Liver (tissue), 3 donors: ENCODE measurements around the gene GALNT17.

Experiments
- ATF3 ChIP-seq: IDR thresholded peaks from 2 replicates; pipeline ENCODE4 v1.6.1; 2016; ENCODE audit warnings: antibody characterized with exemption
- CTCF ChIP-seq: fragments of 150-350 bp; IDR thresholded peaks from 2 replicates; pipeline ENCODE4 v1.5.1; 2017; ENCODE audit warnings: improper control_type of control experiment, low read depth, low read length; ENCODE audit not compliant: missing input control
- FOXA1 ChIP-seq: IDR thresholded peaks from 2 replicates; pipeline ENCODE4 v1.6.1; 2016; ENCODE audit warnings: antibody characterized with exemption
- MAX ChIP-seq: IDR thresholded peaks from 2 replicates; pipeline ENCODE4 v1.6.1; 2016; ENCODE audit warnings: antibody characterized with exemption
- RAD21 ChIP-seq, 2 donors: IDR thresholded peaks; 2 replicates each; pipeline ENCODE4 v1.6.1; 2016; ENCODE audit warnings: antibody characterized with exemption in 2 of 2, mild to moderate bottlenecking in 2 of 2
- REST ChIP-seq: IDR thresholded peaks from 2 replicates; pipeline ENCODE4 v1.6.1; 2016; ENCODE audit warnings: antibody characterized with exemption, mild to moderate bottlenecking
- RXRA ChIP-seq, 2 donors: IDR thresholded peaks; 2 replicates each; pipeline ENCODE4 v1.6.1; 2017 to 2018; ENCODE audit warnings: antibody characterized with exemption in 2 of 2, mild to moderate bottlenecking in 1 of 2
- ZBTB33 ChIP-seq: IDR thresholded peaks from 2 replicates; pipeline ENCODE4 v1.6.1; 2016; ENCODE audit warnings: antibody characterized with exemption
- donor health status: healthy.
- donor health status: healthy.

GRCh38 chr7:71661671-71662224, 529.8 kb downstream of the GALNT17 start:
- TF ChIP-seq MAX (no peak), CTCF (no peak), REST (no peak), RAD21 (IDR thresholded peaks at IDR 0.05) (no peak), FOXA1 (no peak), ZBTB33 (no peak), RXRA (IDR thresholded peaks at IDR 0.05) (no peak), ATF3 (no peak)
